GM21423 (cell line): ENCODE measurements around the gene MYH3.

ENCODE experiments used
- ATAC-seq: cut with Tn5 transposase; IDR thresholded peaks from one replicate; pipeline ENCODE4 v1.9.1; 2021; ENCODE audit warnings: mild to moderate bottlenecking, moderate library complexity; ENCODE audit not compliant: unreplicated experiment

Gene MYH3

GRCh38 chr17:10616502-10617119 lies 40.5 kb downstream of the MYH3 start:
- ATAC-seq: no peak

GRCh38 chr17:10614536-10615155 lies 42.5 kb downstream of the MYH3 start:
- ATAC-seq: no peak

- ATAC-seq: no peak
Observed at GRCh38 chr17:10613775-10614513, 43.2 kb downstream of the MYH3 start.

GRCh38 chr17:10612957-10613744 lies 44.0 kb downstream of the MYH3 start:
- no peak for ATAC-seq

GRCh38 chr17:10610884-10611283 lies 46.2 kb downstream of the MYH3 start:
- ATAC-seq: no peak

GRCh38 chr17:10608244-10608643 lies 48.9 kb downstream of the MYH3 start:
- no peak for ATAC-seq

GRCh38 chr17:10606110-10606509 lies 51.0 kb downstream of the MYH3 start:
- no peak for ATAC-seq

GRCh38 chr17:10605221-10605783 lies 51.8 kb downstream of the MYH3 start:
- ATAC-seq: no peak

- no peak for ATAC-seq
Observed at GRCh38 chr17:10604521-10604920, 52.6 kb downstream of the MYH3 start.

- ATAC-seq: no peak
Observed at GRCh38 chr17:10603931-10604330, 53.2 kb downstream of the MYH3 start.

- no peak for ATAC-seq
Observed at GRCh38 chr17:10600571-10600970, 56.5 kb downstream of the MYH3 start.

- no peak for ATAC-seq
Observed at GRCh38 chr17:10598621-10599020, 58.5 kb downstream of the MYH3 start.

- no peak for ATAC-seq
Observed at GRCh38 chr17:10589553-10590145, 67.5 kb downstream of the MYH3 start.

- ATAC-seq: no peak
Observed at GRCh38 chr17:10585529-10585928, 71.6 kb downstream of the MYH3 start.

GRCh38 chr17:10583834-10584233 lies 73.3 kb downstream of the MYH3 start:
- no peak for ATAC-seq

- peak; percentile 69 for ATAC-seq
Observed at GRCh38 chr17:10579270-10579669, 77.8 kb downstream of the MYH3 start.
